NB4 (cell line): ENCODE results near the gene FASN.

Experiments
- CTCF ChIP-seq: IDR thresholded peaks from one replicate; pipeline ENCODE4 v1.5.1; 2012; ENCODE audit warnings: low read depth, low read length
- MAX ChIP-seq: IDR thresholded peaks from 2 replicates; pipeline ENCODE4 v1.6.1; 2011; ENCODE audit warnings: low read depth, low read length
- MYC ChIP-seq: IDR thresholded peaks from 2 replicates; pipeline ENCODE4 v1.6.1; 2011; ENCODE audit warnings: low read depth, low read length
- POLR2A ChIP-seq: IDR thresholded peaks from 2 replicates; pipeline ENCODE4 v1.6.1; 2011; ENCODE audit warnings: mild to moderate bottlenecking; ENCODE audit not compliant: insufficient read length; ENCODE audit errors: extremely low read depth

- no peak for TF ChIP-seq MAX
- TF ChIP-seq CTCF, result no peak
- TF ChIP-seq POLR2A, result no peak
- TF ChIP-seq MYC, result no peak
Measured at GRCh38 chr17:82053556-82054263, 44.3 kb downstream of the FASN start.
